Endodermal cell (in vitro differentiated cells): ENCODE results near the gene COL26A1. TPM values are rescaled to one million over a fixed set of nuclear protein-coding genes. Genes with fewer than 3 reads are reported as not detected.

Experiments used
- DNase-seq: peaks from one replicate; pipeline ENCODE4 v3.0.0-alpha.2; 2017
- H3K27ac ChIP-seq: 2 replicates; pipeline ENCODE4 v1.5.1; 2013; ENCODE audit warnings: mild to moderate bottlenecking, low read depth, low read length, moderate library complexity
- H3K27me3 ChIP-seq: 2 replicates; pipeline ENCODE4 v1.6.1; 2013; ENCODE audit warnings: mild to moderate bottlenecking, low read length, moderate library complexity; ENCODE audit not compliant: insufficient read depth, control insufficient read depth, poor library complexity, severe bottlenecking
- H3K36me3 ChIP-seq: 2 replicates; pipeline ENCODE4 v1.7.0; 2013; ENCODE audit warnings: mild to moderate bottlenecking, low read length, moderate library complexity; ENCODE audit not compliant: control insufficient read depth, insufficient read depth
- H3K4me1 ChIP-seq: one replicate; pipeline ENCODE4 v1.7.0; 2013; ENCODE audit warnings: low read length; ENCODE audit not compliant: control insufficient read depth, insufficient read depth
- H3K4me3 ChIP-seq: 2 replicates; pipeline ENCODE4 v1.5.1; 2013; ENCODE audit warnings: mild to moderate bottlenecking, low read length, moderate library complexity
- H3K9ac ChIP-seq: 2 replicates; pipeline ENCODE4 v1.6.1; 2013; ENCODE audit warnings: mild to moderate bottlenecking, low read length, moderate library complexity; ENCODE audit not compliant: poor library complexity, severe bottlenecking; ENCODE audit errors: extremely low read depth
- H3K9me3 ChIP-seq: 2 replicates; pipeline ENCODE4 v1.6.1; 2013; ENCODE audit warnings: mild to moderate bottlenecking, low read length, moderate library complexity; ENCODE audit not compliant: control insufficient read depth
- H3K27ac Mint-ChIP-seq: 2 replicates; pipeline ENCODE4 v1.8.0; 2020; ENCODE audit warnings: mixed read lengths
- H3K27me3 Mint-ChIP-seq: 2 replicates; pipeline ENCODE4 v1.8.0; 2021; ENCODE audit warnings: mild to moderate bottlenecking, mixed read lengths; ENCODE audit not compliant: insufficient read depth
- H3K36me3 Mint-ChIP-seq: 2 replicates; pipeline ENCODE4 v1.8.0; 2020; ENCODE audit warnings: low read depth, mixed read lengths
- H3K4me1 Mint-ChIP-seq: 2 replicates; pipeline ENCODE4 v1.8.0; 2020; ENCODE audit warnings: mixed read lengths
- H3K4me3 Mint-ChIP-seq: 2 replicates; pipeline ENCODE4 v1.8.0; 2020; ENCODE audit warnings: mild to moderate bottlenecking, moderate library complexity, mixed read lengths
- H3K9me3 Mint-ChIP-seq: 2 replicates; pipeline ENCODE4 v1.8.0; 2020; ENCODE audit warnings: mild to moderate bottlenecking, mixed read lengths
- WGBS, 2 experiments: methylation state at CpG; one replicate each; pipeline versions ENCODE4 v1.1.5 to v1.1.7; 2013; ENCODE audit warnings: missing lambda C conversion rate in 2 of 2, mixed read lengths in 1 of 2; ENCODE audit not compliant: insufficient coverage in 1 of 2, insufficient read length in 1 of 2; 5-methylcytosine and 5-hydroxymethylcytosine counted together
- total RNA-seq, 2 donors: library from RNA; stranded (reverse); fragmentation: NEBNext Ultra II Directional in 1 of 2; extraction: Animal tissue kit (Norgen Biotek cat#: 25700) in 1 of 2; gene quantifications; 2 replicates in 1 of 2; 3 replicates in 1 of 2; pipeline ENCODE4 v1.2.1, GENCODE V29; 2021
- TF ChIP-seq, protein P1 (sequence below): fragments of 200-600 bp; sonication (generic); conservative IDR thresholded peaks from 2 replicates; pipeline ENCODE4 v1.5.0; 2021; ENCODE audit warnings: antibody characterized with exemption, mild to moderate bottlenecking

The COL26A1 gene
- total RNA-seq, 2 donors from 2014 or later: 41.2 to 47.0 TPM

DNA sequence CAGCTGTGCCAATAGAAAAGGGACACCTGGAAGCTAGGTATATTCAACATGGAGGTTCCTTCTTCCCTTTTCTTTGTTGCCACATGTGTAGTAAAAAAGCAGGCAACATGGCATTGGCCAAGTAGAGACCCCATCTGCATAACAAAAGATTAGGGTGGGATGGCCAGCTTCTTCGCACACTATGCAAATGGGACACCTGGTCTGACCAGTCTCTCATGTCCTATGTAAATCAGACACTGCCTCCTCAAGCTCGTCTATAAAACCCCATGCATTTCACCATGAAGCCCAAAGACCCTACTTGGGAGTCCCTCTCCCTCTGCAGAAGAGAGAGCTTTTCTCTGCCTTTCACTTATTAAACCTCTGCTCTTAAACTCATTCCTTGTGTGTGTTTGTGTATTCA lies 212.5 kb downstream of the COL26A1 start:
- no peak overlapping the region for H3K4me3 Mint-ChIP-seq
- no peak overlapping the region for H3K9ac ChIP-seq
- 30 to 55% methylated on average over 2 of the region's 2 CpGs for WGBS, 2 experiments
- peaks cover 2% of the 10 kb centered on the region for H3K27me3 Mint-ChIP-seq
- peaks cover 5% of the 10 kb centered on the region for H3K36me3 Mint-ChIP-seq
- H3K27ac ChIP-seq: no peak overlapping the region
- peaks cover 24% of the 10 kb centered on the region for H3K9me3 ChIP-seq
- H3K36me3 ChIP-seq: no peaks in the 10 kb centered on the region
- peaks cover 43% of the 10 kb centered on the region for H3K9me3 Mint-ChIP-seq
- peak; percentile 84 for DNase-seq
- no peak overlapping the region for H3K27ac Mint-ChIP-seq
- TF ChIP-seq, protein P1, sequence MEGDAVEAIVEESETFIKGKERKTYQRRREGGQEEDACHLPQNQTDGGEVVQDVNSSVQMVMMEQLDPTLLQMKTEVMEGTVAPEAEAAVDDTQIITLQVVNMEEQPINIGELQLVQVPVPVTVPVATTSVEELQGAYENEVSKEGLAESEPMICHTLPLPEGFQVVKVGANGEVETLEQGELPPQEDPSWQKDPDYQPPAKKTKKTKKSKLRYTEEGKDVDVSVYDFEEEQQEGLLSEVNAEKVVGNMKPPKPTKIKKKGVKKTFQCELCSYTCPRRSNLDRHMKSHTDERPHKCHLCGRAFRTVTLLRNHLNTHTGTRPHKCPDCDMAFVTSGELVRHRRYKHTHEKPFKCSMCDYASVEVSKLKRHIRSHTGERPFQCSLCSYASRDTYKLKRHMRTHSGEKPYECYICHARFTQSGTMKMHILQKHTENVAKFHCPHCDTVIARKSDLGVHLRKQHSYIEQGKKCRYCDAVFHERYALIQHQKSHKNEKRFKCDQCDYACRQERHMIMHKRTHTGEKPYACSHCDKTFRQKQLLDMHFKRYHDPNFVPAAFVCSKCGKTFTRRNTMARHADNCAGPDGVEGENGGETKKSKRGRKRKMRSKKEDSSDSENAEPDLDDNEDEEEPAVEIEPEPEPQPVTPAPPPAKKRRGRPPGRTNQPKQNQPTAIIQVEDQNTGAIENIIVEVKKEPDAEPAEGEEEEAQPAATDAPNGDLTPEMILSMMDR: no peak
- H3K4me3 ChIP-seq: no peak overlapping the region
- H3K4me1 ChIP-seq: no peaks in the 10 kb centered on the region
- no peaks in the 10 kb centered on the region for H3K27me3 ChIP-seq
- peaks cover 11% of the 10 kb centered on the region for H3K4me1 Mint-ChIP-seq

DNA sequence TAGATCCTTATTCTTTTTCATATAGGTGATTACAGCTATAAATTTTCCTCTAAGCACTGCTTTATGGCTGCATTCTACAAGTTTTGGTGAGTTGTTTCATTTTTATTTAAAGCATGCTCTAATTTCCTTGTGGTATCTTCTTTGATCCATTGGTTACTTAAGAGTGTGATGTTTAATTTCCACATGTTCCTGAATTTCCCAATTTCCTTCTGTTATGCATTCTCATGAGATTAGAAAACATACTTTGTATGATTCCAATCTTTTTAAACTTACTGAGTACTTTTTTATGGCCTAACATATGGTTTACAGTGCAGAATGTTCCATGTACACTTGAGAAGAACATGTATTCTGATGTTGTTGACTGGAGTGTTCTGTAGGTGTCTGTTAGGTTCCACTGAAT lies 213.0 kb downstream of the COL26A1 start:
- TF ChIP-seq, protein P1: no peak
- Histone ChIP-seq H3K27ac (no peak overlapping the region), H3K36me3 (no peaks in the 10 kb centered on the region), H3K9me3 (peaks cover 24% of the 10 kb centered on the region), H3K4me1 (no peaks in the 10 kb centered on the region), H3K27me3 (no peaks in the 10 kb centered on the region), H3K9ac (no peak overlapping the region), H3K4me3 (no peak overlapping the region)
- Mint-ChIP-seq H3K9me3 (peaks cover 41% of the 10 kb centered on the region), H3K4me1 (peaks cover 11% of the 10 kb centered on the region), H3K27ac (no peak overlapping the region), H3K27me3 (peaks cover 2% of the 10 kb centered on the region), H3K4me3 (no peak overlapping the region), H3K36me3 (peaks cover 5% of the 10 kb centered on the region)
- DNase-seq: no peak

DNA sequence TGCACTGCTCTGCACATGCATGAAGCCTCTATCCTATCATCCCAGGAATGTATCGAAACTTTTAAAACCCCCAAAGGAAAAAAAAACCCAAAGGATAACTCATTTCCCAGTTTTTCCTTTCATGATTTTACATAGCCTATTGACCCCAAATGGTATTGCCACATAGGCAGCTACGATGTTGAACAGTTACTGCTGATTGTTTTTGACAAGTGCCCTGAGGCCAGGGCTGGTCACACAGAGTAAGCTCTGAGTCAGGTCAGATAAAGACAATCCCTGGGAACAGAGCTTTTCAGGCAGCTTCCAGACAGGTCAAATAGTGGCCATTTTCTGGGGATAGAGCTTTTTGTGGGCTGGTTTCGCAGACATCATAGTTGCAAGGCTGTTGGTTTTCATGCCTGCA lies 214.3 kb downstream of the COL26A1 start:
- TF ChIP-seq, protein P1: no peak
- no peaks in the 10 kb centered on the region for H3K4me1 ChIP-seq
- H3K27ac ChIP-seq: no peak overlapping the region
- no peak overlapping the region for H3K4me3 Mint-ChIP-seq
- peaks cover 11% of the 10 kb centered on the region for H3K4me1 Mint-ChIP-seq
- H3K36me3 Mint-ChIP-seq: peaks cover 5% of the 10 kb centered on the region
- 91 to 100% methylated on average over 2 to 3 of the region's 3 CpGs for WGBS, 2 experiments
- H3K36me3 ChIP-seq: no peaks in the 10 kb centered on the region
- H3K4me3 ChIP-seq: no peak overlapping the region
- DNase-seq: peak; percentile 38
- H3K9me3 ChIP-seq: peaks cover 24% of the 10 kb centered on the region
- no peak overlapping the region for H3K9ac ChIP-seq
- H3K27me3 Mint-ChIP-seq: peaks cover 2% of the 10 kb centered on the region
- no peaks in the 10 kb centered on the region for H3K27me3 ChIP-seq
- no peak overlapping the region for H3K27ac Mint-ChIP-seq
- peaks cover 35% of the 10 kb centered on the region for H3K9me3 Mint-ChIP-seq
